NCI-H345 (cell line): ENCODE data around the gene BORCS6.

Experiments
- DNase-seq: peaks from one replicate; lab custom pipeline; 2025; lab: John Stamatoyannopoulos, UW

The BORCS6 gene

GRCh38 chr17:8142158-8142886 is 47.7 kb downstream of the BORCS6 start:
- no peak for DNase-seq

DNA sequence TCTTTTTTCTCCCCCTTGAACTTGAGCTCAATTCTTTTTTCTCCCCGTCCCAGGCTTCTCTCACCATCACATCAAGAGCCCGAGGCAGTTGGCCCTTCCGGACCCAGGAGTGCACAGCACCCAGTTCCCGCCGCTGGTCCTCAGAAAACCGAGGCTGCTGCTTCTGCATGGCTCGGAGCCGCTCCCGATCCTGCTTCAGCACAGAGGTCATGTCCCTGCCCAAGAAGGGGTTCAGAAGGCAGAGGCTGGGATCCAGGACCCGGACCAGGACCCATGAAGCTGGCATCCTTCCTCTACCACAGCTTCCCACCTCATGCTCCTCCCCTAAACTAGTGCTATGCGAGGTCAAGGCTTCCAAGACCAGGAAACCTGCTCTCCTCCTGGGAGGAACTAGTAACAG is 48.2 kb downstream of the BORCS6 start:
- DNase-seq = no peak

DNA sequence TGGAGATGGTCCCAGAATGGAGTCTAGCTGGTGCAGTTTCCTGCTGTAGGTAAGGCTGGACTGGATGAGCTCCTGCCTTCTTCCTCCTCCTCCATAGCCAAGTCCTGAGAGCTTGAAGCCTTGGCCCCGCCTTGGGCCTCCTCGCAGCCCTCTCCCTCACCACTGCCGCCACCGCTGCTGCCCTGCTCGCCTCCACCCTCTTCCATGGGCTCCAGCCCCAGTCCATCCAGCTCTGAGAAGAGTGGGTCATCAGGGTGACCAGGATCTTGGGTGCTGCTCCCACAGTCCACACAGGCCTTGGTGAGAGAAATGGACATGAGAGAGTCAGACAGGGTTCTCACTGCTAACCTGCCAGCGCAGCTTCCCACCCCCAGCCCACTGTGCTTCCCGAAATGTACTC is 48.9 kb downstream of the BORCS6 start:
- no peak for DNase-seq

DNA sequence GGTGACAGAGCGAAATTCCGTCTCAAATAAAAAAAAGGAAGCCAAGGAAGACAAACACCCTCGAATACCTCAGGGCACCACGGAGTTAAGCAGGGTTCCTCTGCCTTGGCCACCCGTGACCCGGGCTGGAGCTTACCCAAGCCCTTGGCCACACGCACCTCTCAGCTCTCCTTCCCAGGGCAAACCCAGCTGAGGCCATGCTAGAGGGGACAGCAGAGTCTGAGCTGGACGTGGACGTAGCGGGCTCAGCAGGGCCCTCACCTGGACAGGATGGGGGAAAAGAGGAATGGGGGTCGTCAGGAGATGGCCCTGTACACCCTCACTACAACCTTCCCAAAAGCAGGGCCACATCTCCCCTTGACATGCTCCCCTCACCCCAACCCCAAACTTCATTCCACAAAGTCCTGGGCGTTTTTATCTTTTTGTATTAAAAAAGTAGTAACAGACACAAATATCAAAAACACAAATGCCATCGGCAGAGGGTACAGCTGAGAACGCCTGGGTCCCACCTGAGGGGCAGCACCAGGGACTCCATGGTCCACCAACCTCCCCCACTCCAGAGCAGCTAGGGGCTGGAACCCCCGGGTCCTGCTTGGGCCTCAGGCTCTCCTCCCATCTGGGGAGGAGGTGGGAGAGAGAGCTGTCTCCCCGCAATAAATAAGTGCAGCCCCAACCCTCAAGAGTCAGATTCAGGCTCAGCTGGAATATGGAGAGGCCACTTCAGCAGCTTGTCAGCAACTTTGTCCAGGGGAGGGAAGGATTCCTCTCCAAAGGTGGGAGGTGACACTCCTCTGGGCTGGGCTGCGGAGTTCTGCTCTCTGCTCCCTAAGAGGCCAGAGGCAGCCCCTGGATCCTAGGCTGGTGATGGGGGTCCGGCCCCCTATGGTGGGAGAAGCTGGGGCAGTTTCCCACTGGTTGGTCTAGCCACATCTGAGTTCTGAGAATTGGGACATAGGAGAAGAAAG is 49.6 kb downstream of the BORCS6 start:
- DNase-seq = no peak

- DNase-seq = peak; percentile 93
Observed at GRCh38 chr17:8138672-8139371, 51.2 kb downstream of the BORCS6 start.

DNA sequence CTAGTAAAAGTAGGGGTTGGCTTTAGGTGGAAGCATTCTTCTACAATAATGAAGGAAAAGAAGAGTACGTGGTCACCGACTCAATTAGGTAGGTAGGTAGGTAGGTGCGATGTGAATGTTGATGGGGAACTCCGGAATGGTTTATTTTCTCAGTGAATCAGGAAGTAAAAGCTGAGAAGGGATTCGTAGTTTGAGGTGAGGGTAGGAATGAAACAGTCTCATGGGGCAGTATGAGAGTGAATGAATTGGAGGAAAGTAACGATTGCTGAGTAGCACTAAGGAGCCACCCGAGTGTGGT is 51.7 kb downstream of the BORCS6 start:
- DNase-seq = no peak
